CD4-positive, alpha-beta T cell (primary cell): ENCODE data around the gene SHROOM1. TPM values are rescaled to one million over a fixed set of nuclear protein-coding genes. Genes with fewer than 3 reads are reported as not detected.

ENCODE experiments used
- ATAC-seq: fragments of 200-7000 bp; cut with Tn5 transposase; one replicate; pipeline ENCODE4 v1.10.0; 2022; ENCODE audit warnings: mild to moderate bottlenecking; ENCODE audit not compliant: poor library complexity
- CTCF ChIA-PET: fragments of 350-600 bp; sonication (Branson Sonifier 250); formaldehyde crosslinking; loops from one replicate; lab custom pipeline; 2021; ENCODE audit warnings: antibody characterized with exemption, inconsistent platforms; lab: Charles Lee
- POLR2A ChIA-PET: fragments of 350-600 bp; sonication (Branson Sonifier 250); formaldehyde crosslinking; loops from one replicate; lab custom pipeline; 2021; ENCODE audit warnings: antibody characterized with exemption, inconsistent platforms; lab: Charles Lee
- DNase-seq, 14 experiments: peaks; one replicate each; pipeline ENCODE4 v3.0.0-alpha.2; 2013 to 2020; ENCODE audit warnings: mixed read lengths in 2 of 14
- H3K27ac ChIP-seq, 2 donors: one replicate each; pipeline versions ENCODE4 v1.5.1 to v1.7.0; 2013; ENCODE audit warnings: low read length in 2 of 2, low read depth in 1 of 2, mild to moderate bottlenecking in 1 of 2
- H3K27me3 ChIP-seq, 2 experiments: 1 replicate in 1 of 2; 2 replicates in 1 of 2; pipeline versions ENCODE4 v1.6.1 to v1.7.0; 2013; ENCODE audit warnings: low read length in 2 of 2, control low read depth in 1 of 2, mild to moderate bottlenecking in 1 of 2, moderate library complexity in 1 of 2; ENCODE audit not compliant: insufficient read depth in 2 of 2, control insufficient read depth in 1 of 2
- H3K36me3 ChIP-seq: one replicate; pipeline ENCODE4 v1.6.1; 2013; ENCODE audit warnings: low read length, control low read depth; ENCODE audit not compliant: insufficient read depth
- H3K4me1 ChIP-seq: one replicate; pipeline ENCODE4 v1.6.1; 2013; ENCODE audit warnings: low read length, control low read depth; ENCODE audit not compliant: insufficient read depth
- H3K4me3 ChIP-seq: one replicate; pipeline ENCODE4 v1.5.1; 2013; ENCODE audit warnings: mild to moderate bottlenecking, low read length, moderate library complexity
- H3K9me3 ChIP-seq, 2 experiments: 1 replicate in 1 of 2; 2 replicates in 1 of 2; pipeline versions ENCODE4 v1.6.1 to v1.7.0; 2013; ENCODE audit warnings: low read length in 2 of 2, mild to moderate bottlenecking in 2 of 2, control low read depth in 1 of 2, moderate library complexity in 1 of 2; ENCODE audit not compliant: control insufficient read depth in 1 of 2, insufficient read depth in 1 of 2
- H3K27ac Mint-ChIP-seq: one replicate; pipeline ENCODE4 v1.8.0; 2020; ENCODE audit warnings: mixed read lengths
- H3K27me3 Mint-ChIP-seq: one replicate; pipeline ENCODE4 v1.8.0; 2021; ENCODE audit warnings: mixed read lengths
- H3K36me3 Mint-ChIP-seq: one replicate; pipeline ENCODE4 v1.8.0; 2021; ENCODE audit warnings: low read depth, mixed read lengths
- H3K4me1 Mint-ChIP-seq: one replicate; pipeline ENCODE4 v1.8.0; 2021; ENCODE audit warnings: low read depth, mixed read lengths
- H3K4me3 Mint-ChIP-seq: one replicate; pipeline ENCODE4 v1.8.0; 2020; ENCODE audit warnings: mild to moderate bottlenecking, mixed read lengths
- H3K9me3 Mint-ChIP-seq: one replicate; pipeline ENCODE4 v1.8.0; 2020; ENCODE audit warnings: mixed read lengths
- intact Hi-C, 2 experiments: fragments of 100-400 bp; cut with DNase I in 1 of 2; cut with micrococcal nuclease in 1 of 2; formaldehyde crosslinking; loops; one replicate each; pipeline versions ENCODE4 v1.15.1 to v1.9.0; 2023 to 2025; cut with DNase I, micrococcal nuclease
- total RNA-seq, 174 experiments: library from RNA in 2 of 174; stranded (reverse) in 2 of 174; gene quantifications; one replicate each; pipeline ENCODE4 v1.2.3 and lab custom pipeline; 2021 to 2026
- TF ChIP-seq, protein P1 (sequence below): fragments of 200-600 bp; IDR thresholded peaks from one replicate; pipeline ENCODE4 v1.8.0; 2022; ENCODE audit warnings: antibody characterized with exemption, mild to moderate bottlenecking

SHROOM1 gene
- total RNA-seq, 2 experiments from 2014 or later: 0.59 TPM; not detected in 1

DNA sequence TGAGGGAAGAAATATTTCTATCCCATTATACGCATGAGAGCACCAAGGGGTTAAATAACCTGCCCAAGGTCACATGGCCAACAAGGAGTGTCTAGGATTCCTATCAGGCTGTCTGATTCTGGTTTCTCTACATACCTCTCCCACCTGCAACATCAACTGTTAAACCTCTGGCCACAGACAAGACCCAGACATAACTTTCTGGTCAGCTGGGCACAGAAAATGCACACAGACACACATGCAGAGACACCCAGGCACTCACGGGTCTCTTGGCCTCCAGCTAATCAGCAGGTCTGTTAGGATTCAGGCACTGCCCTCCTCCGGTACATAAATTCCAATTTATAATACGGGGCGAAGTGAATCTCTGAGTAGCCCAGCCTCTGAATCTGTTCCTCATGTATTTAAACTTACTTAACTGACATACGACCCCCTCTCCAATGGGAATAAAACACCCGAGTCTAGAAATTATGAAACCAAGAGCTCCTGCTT lies 54.9 kb downstream of the SHROOM1 start:
- Histone ChIP-seq H3K36me3 (no peaks in the 10 kb centered on the region), H3K27ac (no peak overlapping the region), H3K4me3 (no peak overlapping the region), H3K9me3 (no peaks in the 10 kb centered on the region), H3K4me1 (peaks cover 23% of the 10 kb centered on the region), H3K27me3 (peaks cover 10 to 14% of the 10 kb centered on the region in 2 experiments)
- TF ChIP-seq, protein P1, sequence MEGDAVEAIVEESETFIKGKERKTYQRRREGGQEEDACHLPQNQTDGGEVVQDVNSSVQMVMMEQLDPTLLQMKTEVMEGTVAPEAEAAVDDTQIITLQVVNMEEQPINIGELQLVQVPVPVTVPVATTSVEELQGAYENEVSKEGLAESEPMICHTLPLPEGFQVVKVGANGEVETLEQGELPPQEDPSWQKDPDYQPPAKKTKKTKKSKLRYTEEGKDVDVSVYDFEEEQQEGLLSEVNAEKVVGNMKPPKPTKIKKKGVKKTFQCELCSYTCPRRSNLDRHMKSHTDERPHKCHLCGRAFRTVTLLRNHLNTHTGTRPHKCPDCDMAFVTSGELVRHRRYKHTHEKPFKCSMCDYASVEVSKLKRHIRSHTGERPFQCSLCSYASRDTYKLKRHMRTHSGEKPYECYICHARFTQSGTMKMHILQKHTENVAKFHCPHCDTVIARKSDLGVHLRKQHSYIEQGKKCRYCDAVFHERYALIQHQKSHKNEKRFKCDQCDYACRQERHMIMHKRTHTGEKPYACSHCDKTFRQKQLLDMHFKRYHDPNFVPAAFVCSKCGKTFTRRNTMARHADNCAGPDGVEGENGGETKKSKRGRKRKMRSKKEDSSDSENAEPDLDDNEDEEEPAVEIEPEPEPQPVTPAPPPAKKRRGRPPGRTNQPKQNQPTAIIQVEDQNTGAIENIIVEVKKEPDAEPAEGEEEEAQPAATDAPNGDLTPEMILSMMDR: no peak
- Mint-ChIP-seq H3K27me3 (peaks cover 29% of the 10 kb centered on the region), H3K27ac (no peak overlapping the region), H3K4me1 (peaks cover 19% of the 10 kb centered on the region), H3K4me3 (peak overlapping the region; percentile 79), H3K9me3 (no peaks in the 10 kb centered on the region), H3K36me3 (no peaks in the 10 kb centered on the region)
- no peak for DNase-seq
- POLR2A ChIA-PET: interaction anchor here (2.1 kb wide), 1 partner anchor 37 kb away, joined by 8 read pairs; the partner anchor contains the start of gene KIF3A
- ATAC-seq: no peak
- intact Hi-C loops: no loop called here
- CTCF ChIA-PET: no interaction called here

DNA sequence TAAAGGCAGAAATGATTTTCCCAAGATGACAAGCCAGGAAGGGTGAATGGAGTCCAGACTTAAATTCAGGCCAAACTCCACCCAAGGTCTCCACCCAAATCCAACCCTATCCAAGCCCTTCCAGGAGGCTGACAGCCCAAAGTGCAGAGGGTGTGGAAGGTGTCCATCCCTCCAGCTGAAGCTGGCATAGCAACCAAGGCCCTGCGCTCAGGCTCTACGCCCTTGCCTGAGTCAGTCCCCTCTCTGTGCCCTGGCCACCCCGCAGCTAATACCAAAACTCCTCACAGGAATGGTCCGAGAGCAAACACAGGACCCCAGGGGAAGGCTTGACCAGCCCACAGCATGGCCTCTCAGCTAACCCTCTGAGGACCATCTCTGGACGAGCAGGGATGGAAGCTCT lies 55.6 kb downstream of the SHROOM1 start:
- Histone ChIP-seq H3K36me3 (no peaks in the 10 kb centered on the region), H3K27ac (no peak overlapping the region), H3K4me3 (no peak overlapping the region), H3K4me1 (peaks cover 23% of the 10 kb centered on the region), H3K27me3 (peaks cover 9 to 14% of the 10 kb centered on the region in 2 experiments), H3K9me3 (no peaks in the 10 kb centered on the region)
- H3K36me3 Mint-ChIP-seq: no peaks in the 10 kb centered on the region
- peaks cover 27% of the 10 kb centered on the region for H3K27me3 Mint-ChIP-seq
- ATAC-seq: no peak
- H3K4me3 Mint-ChIP-seq: peak overlapping the region; percentile 26
- H3K27ac Mint-ChIP-seq: no peak overlapping the region
- no peak for DNase-seq
- H3K4me1 Mint-ChIP-seq: peaks cover 17% of the 10 kb centered on the region
- intact Hi-C loops: no loop called here
- no peaks in the 10 kb centered on the region for H3K9me3 Mint-ChIP-seq
- CTCF ChIA-PET: no interaction called here
- POLR2A ChIA-PET: no interaction called here
- TF ChIP-seq, protein P1: no peak

DNA sequence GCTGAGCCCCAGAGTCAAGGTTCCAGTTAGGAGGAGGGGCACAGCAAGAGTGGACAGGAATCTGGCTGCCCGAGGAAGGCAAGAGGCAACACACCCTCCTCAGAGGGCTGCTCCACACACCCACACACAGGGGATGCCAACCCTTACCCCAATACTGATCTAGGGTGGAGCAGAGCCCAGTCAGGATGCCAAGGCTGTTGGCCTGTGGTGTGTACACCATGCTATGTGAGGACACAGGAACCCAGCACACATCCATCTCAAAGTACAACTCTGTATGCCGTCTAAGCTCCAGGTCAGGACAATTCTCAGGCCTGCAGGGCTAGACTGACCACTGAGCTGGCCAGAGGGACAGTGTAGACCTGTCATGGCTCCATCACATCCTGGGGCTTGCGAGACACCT lies 56.0 kb downstream of the SHROOM1 start:
- no peak for DNase-seq
- no peaks in the 10 kb centered on the region for H3K36me3 Mint-ChIP-seq
- H3K27ac ChIP-seq: no peak overlapping the region
- H3K27ac Mint-ChIP-seq: no peak overlapping the region
- H3K4me3 Mint-ChIP-seq: no peak overlapping the region
- peaks cover 23% of the 10 kb centered on the region for H3K4me1 ChIP-seq
- POLR2A ChIA-PET: no interaction called here
- intact Hi-C loops: no loop called here
- peaks cover 14% of the 10 kb centered on the region for H3K4me1 Mint-ChIP-seq
- H3K9me3 ChIP-seq: no peaks in the 10 kb centered on the region
- CTCF ChIA-PET: no interaction called here
- no peaks in the 10 kb centered on the region for H3K9me3 Mint-ChIP-seq
- no peaks in the 10 kb centered on the region for H3K36me3 ChIP-seq
- no peak overlapping the region for H3K4me3 ChIP-seq
- peaks cover 24% of the 10 kb centered on the region for H3K27me3 Mint-ChIP-seq
- no peak for ATAC-seq
- TF ChIP-seq, protein P1: no peak
- H3K27me3 ChIP-seq: peaks cover 7 to 13% of the 10 kb centered on the region in 2 experiments
